Right atrium auricular region (tissue), 2 donors: ENCODE data around the gene PC. TPM values are rescaled to one million over a fixed set of nuclear protein-coding genes. Genes with fewer than 3 reads are reported as not detected.
A peak's percentile ranks its signal among the peaks of the same experiment; 100 is the strongest.
"Not testable (repeated sequence)": the region's sequence is repeated elsewhere in the genome, so short reads cannot be mapped to it uniquely, and the experiment has no call there.

Experiments
- DNase-seq: peaks from one replicate; pipeline ENCODE4 v3.0.0-alpha.2; 2019; ENCODE audit warnings: low spot score
- H3K27ac ChIP-seq, 2 donors: fragments of 200-600 bp; sonication (generic); 1 replicate in 1 of 2; 2 replicates in 1 of 2; pipeline ENCODE4 v1.5.1; 2016 to 2019
- H3K27me3 ChIP-seq, 2 donors: fragments of 200-600 bp; sonication (generic); one replicate each; pipeline versions ENCODE4 v1.5.1 to v1.6.0; 2017 to 2019
- H3K36me3 ChIP-seq: fragments of 200-600 bp; sonication (generic); one replicate; pipeline ENCODE4 v1.5.1; 2016
- H3K4me1 ChIP-seq, 2 donors: fragments of 200-600 bp; sonication (generic); one replicate each; pipeline versions ENCODE4 v1.5.1 to v1.6.0; 2017 to 2019
- H3K4me3 ChIP-seq, 2 donors: fragments of 200-600 bp; sonication (generic); 1 replicate in 1 of 2; 2 replicates in 1 of 2; pipeline ENCODE4 v1.5.1; 2017 to 2019; ENCODE audit warnings: mild to moderate bottlenecking in 1 of 2, moderate library complexity in 1 of 2
- H3K9me3 ChIP-seq, 2 donors: fragments of 200-600 bp; sonication (generic); one replicate each; pipeline ENCODE4 v1.5.1; 2019
- CTCF ChIP-seq, 2 donors: fragments of 200-600 bp; sonication (generic); IDR thresholded peaks; one replicate each; pipeline ENCODE4 v1.5.1; 2019; ENCODE audit warnings: antibody characterized with exemption in 2 of 2
- total RNA-seq, 2 donors: library from RNA; depleted of rRNA; stranded (reverse); fragments of >200 nt; gene quantifications; one replicate each; pipeline ENCODE4 v1.1.0, GENCODE V29; 2016

PC gene
- total RNA-seq, 2 donors from 2014 or later: 8.6 to 9.3 TPM

DNA sequence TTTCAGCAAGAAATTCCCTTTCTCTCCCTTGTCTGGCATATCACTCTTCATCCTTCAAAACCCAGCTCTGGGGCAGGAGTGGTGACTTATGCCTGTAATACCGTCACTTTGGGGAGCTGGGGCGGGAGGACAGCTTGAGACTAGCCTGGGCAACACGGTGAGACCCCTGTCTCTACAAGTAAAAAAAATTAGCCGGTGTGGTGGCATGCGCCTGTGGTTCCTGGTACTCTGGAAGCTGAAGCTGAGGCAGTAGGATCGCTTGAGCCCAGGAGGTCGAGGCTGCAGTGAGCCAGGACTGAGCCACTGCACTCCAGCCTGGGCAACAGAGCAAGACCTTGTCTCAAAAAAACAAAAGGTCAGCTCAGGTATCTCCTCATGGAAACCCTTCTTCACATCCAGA is 116.3 kb downstream of the PC start:
- peak overlapping the region in 1 of 2 donors; percentile 95 for H3K27ac ChIP-seq
- no peak for TF ChIP-seq CTCF (IDR thresholded peaks at IDR 0.05)

DNA sequence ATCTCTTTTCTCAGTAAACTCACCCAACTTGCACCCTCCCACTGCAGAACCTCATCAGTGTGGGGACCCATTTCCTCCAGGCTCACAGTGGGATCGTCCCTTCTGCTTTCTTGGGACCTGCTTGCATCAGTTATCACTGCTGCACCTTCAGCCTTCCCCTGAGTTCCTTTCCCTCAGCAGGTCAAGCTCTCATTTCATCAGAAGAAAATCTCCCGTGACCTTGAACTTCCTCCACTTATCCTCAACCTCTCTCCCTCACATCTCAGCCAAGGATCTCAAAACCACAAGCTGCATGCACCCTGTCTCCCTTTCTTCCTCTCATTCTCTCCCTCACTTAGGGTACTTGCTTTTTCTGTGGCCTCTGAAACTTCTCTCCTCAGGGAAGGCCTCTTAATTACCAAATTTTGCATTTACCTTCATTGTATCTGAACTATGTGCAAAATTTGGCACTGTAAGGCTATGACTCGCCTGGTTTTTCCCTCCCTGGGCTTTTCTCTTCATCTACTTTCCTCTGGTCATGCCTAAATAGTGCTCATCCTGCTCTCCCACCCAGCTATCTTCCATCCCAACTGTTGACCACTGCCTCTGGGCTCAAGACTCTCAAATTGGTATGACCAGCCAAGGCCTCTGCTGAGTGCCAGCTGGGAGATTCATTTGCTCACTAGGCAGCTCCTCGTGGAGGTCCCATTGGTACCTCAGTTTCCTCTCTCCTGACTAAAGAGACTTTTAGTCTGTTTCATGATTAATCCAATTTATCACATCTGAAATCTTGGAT is 117.7 kb downstream of the PC start:
- Histone ChIP-seq H3K9me3 (no peaks in the 10 kb centered on the region), H3K27ac (no peak overlapping the region), H3K36me3 (peaks cover 8% of the 10 kb centered on the region), H3K4me1 (peaks cover 0 to 43% of the 10 kb centered on the region in 2 donors), H3K27me3 (no peaks in the 10 kb centered on the region), H3K4me3 (no peak overlapping the region)
- peak; percentile 44 for DNase-seq
- no peak for TF ChIP-seq CTCF (IDR thresholded peaks at IDR 0.05)

More for the DNA sequence above, 116.3 kb downstream of the PC start:
- H3K9me3 ChIP-seq: no peaks in the 10 kb centered on the region
- H3K4me1 ChIP-seq: peaks cover 0 to 39% of the 10 kb centered on the region in 2 donors
- H3K27me3 ChIP-seq: no peaks in the 10 kb centered on the region
- H3K36me3 ChIP-seq: peaks cover 20% of the 10 kb centered on the region
- no peak for DNase-seq
- peak overlapping the region in 1 of 2 donors; percentile 91 for H3K4me3 ChIP-seq

- H3K4me3 ChIP-seq: no peak overlapping the region
- H3K4me1 ChIP-seq: peaks cover 0 to 14% of the 10 kb centered on the region in 2 donors
- no peaks in the 10 kb centered on the region for H3K36me3 ChIP-seq
- no peak for TF ChIP-seq CTCF (IDR thresholded peaks at IDR 0.05)
- H3K9me3 ChIP-seq: no peaks in the 10 kb centered on the region
- DNase-seq: no peak
- no peak overlapping the region for H3K27ac ChIP-seq
- H3K27me3 ChIP-seq: no peaks in the 10 kb centered on the region
Measured at GRCh38 chr11:66835768-66836405, 122.3 kb downstream of the PC start.

DNA sequence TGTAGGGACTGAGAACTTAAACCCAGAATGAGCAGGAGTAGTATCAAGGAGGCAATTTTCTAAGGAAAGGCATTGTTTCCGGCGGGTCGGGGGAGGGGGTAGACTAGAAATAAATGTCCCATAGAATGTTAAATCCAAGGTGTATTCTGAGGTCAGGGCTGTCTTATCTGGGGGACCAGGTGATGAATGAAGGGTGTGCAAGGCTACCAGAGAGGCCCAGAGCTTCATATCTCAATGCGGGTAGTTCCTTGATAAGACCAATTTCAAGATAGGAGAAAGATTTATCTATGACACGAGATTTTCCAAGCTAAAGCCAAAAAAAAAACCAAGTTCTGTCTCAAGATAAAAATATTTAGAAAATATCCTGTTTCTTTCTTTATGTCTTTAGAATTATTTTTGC is 123.2 kb downstream of the PC start:
- no peaks in the 10 kb centered on the region for H3K27me3 ChIP-seq
- peaks cover 0 to 9% of the 10 kb centered on the region in 2 donors for H3K4me1 ChIP-seq
- DNase-seq: no peak
- no peak overlapping the region for H3K27ac ChIP-seq
- no peak for TF ChIP-seq CTCF (IDR thresholded peaks at IDR 0.05)
- no peaks in the 10 kb centered on the region for H3K36me3 ChIP-seq
- no peak overlapping the region for H3K4me3 ChIP-seq
- no peaks in the 10 kb centered on the region for H3K9me3 ChIP-seq

GRCh38 chr11:66834539-66834845 is 123.7 kb downstream of the PC start:
- Histone ChIP-seq H3K4me1 (peaks cover 0 to 5% of the 10 kb centered on the region in 2 donors), H3K27me3 (no peaks in the 10 kb centered on the region), H3K9me3 (no peaks in the 10 kb centered on the region), H3K36me3 (no peaks in the 10 kb centered on the region), H3K27ac (no peak overlapping the region), H3K4me3 (no peak overlapping the region)
- TF ChIP-seq CTCF (IDR thresholded peaks at IDR 0.05): no peak
- DNase-seq: no peak

DNA sequence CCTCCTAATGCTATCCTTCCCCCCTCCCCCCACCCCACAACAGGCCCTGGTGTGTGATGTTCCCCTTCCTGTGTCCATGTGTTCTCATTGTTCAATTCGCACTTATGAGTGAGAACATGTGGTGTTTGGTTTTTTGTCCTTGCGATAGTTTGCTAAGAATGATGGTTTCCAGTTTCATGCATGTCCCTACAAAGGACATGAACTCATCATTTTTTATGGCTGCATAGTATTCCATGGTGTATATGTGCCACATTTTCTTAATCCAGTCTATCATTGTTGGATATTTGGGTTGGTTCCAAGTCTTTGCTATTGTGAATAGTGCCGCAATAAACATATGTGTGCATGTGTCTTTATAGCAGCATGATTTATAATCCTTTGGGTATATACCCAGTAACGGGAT is 133.6 kb downstream of the PC start:
- not testable (repeated sequence) for H3K36me3 ChIP-seq, H3K27me3 ChIP-seq, DNase-seq, H3K4me3 ChIP-seq, H3K9me3 ChIP-seq, H3K27ac ChIP-seq, H3K4me1 ChIP-seq
